ENCODE data around the gene PAGR1. TPM values are rescaled to one million over a fixed set of nuclear protein-coding genes. Genes with fewer than 3 reads are reported as not detected.

PAGR1 gene
- polyA plus RNA-seq, 1 of the 3 experiments (the other 2 are of a cell fraction): 57.7 TPM

DNA sequence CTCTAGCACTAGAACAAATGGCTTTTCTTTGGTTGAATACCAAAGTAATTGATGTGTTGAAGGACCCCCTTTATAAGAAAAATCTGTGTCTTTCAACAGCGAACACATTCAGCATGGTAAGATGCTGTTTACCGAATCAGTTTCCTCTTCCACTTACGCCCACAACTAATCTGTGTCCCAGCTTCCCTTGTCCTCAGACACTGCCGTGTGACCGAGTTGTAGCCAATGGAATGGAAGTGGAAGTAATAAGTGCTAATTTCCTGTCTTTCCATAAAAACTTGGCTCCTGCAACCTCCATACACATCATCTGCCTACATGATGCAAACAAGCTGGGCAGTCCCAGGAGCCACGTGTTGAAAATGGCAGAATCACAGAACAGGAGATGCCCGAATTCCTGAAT is 36.7 kb downstream of the PAGR1 start:
- H3K4me3 ChIP-seq (ENCODE audit: low read depth in 2 of 2, low read length in 1 of 2): no peak overlapping the region
- peaks cover 0 to 13% of the 10 kb centered on the region in 2 experiments; a peak in 1 of 4 replicates for H3K4me1 ChIP-seq (ENCODE audit: control insufficient read depth in 1 of 2, insufficient read depth in 2 of 2, low read depth in 1 of 2, low read length in 1 of 2)
- no peak overlapping the region for H3K27ac ChIP-seq (ENCODE audit: low read depth in 2 of 2, low read length in 1 of 2)
- H3K79me2 ChIP-seq (ENCODE audit: insufficient read depth): no peaks in the 10 kb centered on the region
- TF ChIP-seq YY1 (IDR thresholded peaks at IDR 0.05; ENCODE audit: low read depth) (no peak), POLR2AphosphoS5 (IDR thresholded peaks at IDR 0.05; ENCODE audit: low read depth, low read length) (no peak), NRF1 (IDR thresholded peaks at IDR 0.05; ENCODE audit: low read depth, low read length) (no peak)
- WGBS (ENCODE audit: low lambda C conversion rate): 94% methylated on average over 7 of the region's 7 CpGs
- no peak for DNase-seq
- no peak overlapping the region for H3K9ac ChIP-seq
- H3K36me3 ChIP-seq (replicated peaks in 1 of 2; ENCODE audit: control insufficient read depth in 1 of 2, insufficient read depth in 2 of 2, low read length in 1 of 2): no peaks in the 10 kb centered on the region
- ChIA-PET CTCF (interaction anchor here (1.0 to 2.1 kb wide), 4 partner anchors 9 to 33 kb away, joined by 3 to 4 read pairs (median 3); partner anchors contain the start of gene MVP), POLR2A (no interaction called here)
- H3K27me3 ChIP-seq (ENCODE audit: insufficient read depth): no peaks in the 10 kb centered on the region
- H3K4me2 ChIP-seq: no peak overlapping the region
- H4K20me1 ChIP-seq (ENCODE audit: insufficient read depth): no peaks in the 10 kb centered on the region
- H3K9me2 ChIP-seq: no peaks in the 10 kb centered on the region
- H2AFZ ChIP-seq (ENCODE audit: low read depth): no peak overlapping the region
- peaks cover 32% of the 10 kb centered on the region for H3F3A ChIP-seq (replicated peaks; ENCODE audit: insufficient read depth)
- no peaks in the 10 kb centered on the region for H3K9me3 ChIP-seq

- peaks cover 27% of the 10 kb centered on the region for H3F3A ChIP-seq (replicated peaks; ENCODE audit: insufficient read depth)
- no peak overlapping the region for H3K4me3 ChIP-seq (ENCODE audit: low read depth in 2 of 2, low read length in 1 of 2)
- H3K9me3 ChIP-seq: no peaks in the 10 kb centered on the region
- no peaks in the 10 kb centered on the region for H3K9me2 ChIP-seq
- 91% methylated on average over 5 of the region's 5 CpGs for WGBS (ENCODE audit: low lambda C conversion rate)
- peaks cover 0 to 7% of the 10 kb centered on the region in 2 experiments for H3K36me3 ChIP-seq (replicated peaks in 1 of 2; ENCODE audit: control insufficient read depth in 1 of 2, insufficient read depth in 2 of 2, low read length in 1 of 2)
- H4K20me1 ChIP-seq (ENCODE audit: insufficient read depth): no peaks in the 10 kb centered on the region
- CTCF ChIA-PET: interaction anchor here (0.9 to 2.7 kb wide), 4 partner anchors 9 to 55 kb away, joined by 3 to 10 read pairs (median 5); partner anchors contain the start of genes MAZ and MVP
- POLR2A ChIA-PET: interaction anchor here (0.6 to 1.1 kb wide), 3 partner anchors 46 to 167 kb away, joined by 3 to 4 read pairs (median 3); partner anchors contain the start of gene ASPHD1
- no peaks in the 10 kb centered on the region for H3K79me2 ChIP-seq (ENCODE audit: insufficient read depth)
- H3K9ac ChIP-seq: no peak overlapping the region
- H3K27ac ChIP-seq (ENCODE audit: low read depth in 2 of 2, low read length in 1 of 2): no peak overlapping the region
- TF ChIP-seq, protein P1, sequence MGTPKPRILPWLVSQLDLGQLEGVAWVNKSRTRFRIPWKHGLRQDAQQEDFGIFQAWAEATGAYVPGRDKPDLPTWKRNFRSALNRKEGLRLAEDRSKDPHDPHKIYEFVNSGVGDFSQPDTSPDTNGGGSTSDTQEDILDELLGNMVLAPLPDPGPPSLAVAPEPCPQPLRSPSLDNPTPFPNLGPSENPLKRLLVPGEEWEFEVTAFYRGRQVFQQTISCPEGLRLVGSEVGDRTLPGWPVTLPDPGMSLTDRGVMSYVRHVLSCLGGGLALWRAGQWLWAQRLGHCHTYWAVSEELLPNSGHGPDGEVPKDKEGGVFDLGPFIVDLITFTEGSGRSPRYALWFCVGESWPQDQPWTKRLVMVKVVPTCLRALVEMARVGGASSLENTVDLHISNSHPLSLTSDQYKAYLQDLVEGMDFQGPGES (IDR thresholded peaks at IDR 0.05; ENCODE audit: low read depth, low read length): no peak
- TF ChIP-seq SMC3 (IDR thresholded peaks at IDR 0.05; ENCODE audit: low read depth, low read length) (no peak), GATA2 (CRISPR knock-in tag; IDR thresholded peaks at IDR 0.05) (no peak), EP300 (IDR thresholded peaks at IDR 0.05; ENCODE audit: borderline replicate concordance in 1 of 2, low read depth in 1 of 2, low read length in 1 of 2) (no peak), EZH2phosphoT487 (IDR thresholded peaks at IDR 0.05; ENCODE audit: borderline replicate concordance, low read depth) (no peak), TAF1 (IDR thresholded peaks at IDR 0.05; ENCODE audit: borderline replicate concordance, low read depth, low read length) (no peak), CTCF (IDR thresholded peaks at IDR 0.05) (no peak), TCF12 (IDR thresholded peaks at IDR 0.05) (no peak), NFIC (IDR thresholded peaks at IDR 0.05; ENCODE audit: borderline replicate concordance) (no peak), NRF1 (IDR thresholded peaks at IDR 0.05; ENCODE audit: low read depth, low read length) (no peak), FOXJ3 (CRISPR knock-in tag; IDR thresholded peaks at IDR 0.05) (no peak), RAD21 (IDR thresholded peaks at IDR 0.05; ENCODE audit: low read length) (no peak), SIN3A (IDR thresholded peaks at IDR 0.05; ENCODE audit: borderline replicate concordance, low read depth, low read length) (no peak), RCOR1 (IDR thresholded peaks at IDR 0.05; ENCODE audit: low read length) (no peak)
- TF ChIP-seq, protein P2, sequence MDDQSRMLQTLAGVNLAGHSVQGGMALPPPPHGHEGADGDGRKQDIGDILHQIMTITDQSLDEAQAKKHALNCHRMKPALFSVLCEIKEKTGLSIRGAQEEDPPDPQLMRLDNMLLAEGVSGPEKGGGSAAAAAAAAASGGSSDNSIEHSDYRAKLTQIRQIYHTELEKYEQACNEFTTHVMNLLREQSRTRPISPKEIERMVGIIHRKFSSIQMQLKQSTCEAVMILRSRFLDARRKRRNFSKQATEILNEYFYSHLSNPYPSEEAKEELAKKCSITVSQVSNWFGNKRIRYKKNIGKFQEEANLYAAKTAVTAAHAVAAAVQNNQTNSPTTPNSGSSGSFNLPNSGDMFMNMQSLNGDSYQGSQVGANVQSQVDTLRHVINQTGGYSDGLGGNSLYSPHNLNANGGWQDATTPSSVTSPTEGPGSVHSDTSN (IDR thresholded peaks at IDR 0.05): no peak
- no peak overlapping the region for H3K4me2 ChIP-seq
- H2AFZ ChIP-seq (ENCODE audit: low read depth): no peak overlapping the region
- no peak for DNase-seq
- H3K4me1 ChIP-seq (ENCODE audit: control insufficient read depth in 1 of 2, insufficient read depth in 2 of 2, low read depth in 1 of 2, low read length in 1 of 2): peaks cover 0 to 13% of the 10 kb centered on the region in 2 experiments; a peak in 1 of 4 replicates
- H3K27me3 ChIP-seq (ENCODE audit: insufficient read depth): no peaks in the 10 kb centered on the region
Observed at GRCh38 chr16:29854520-29855100, 38.7 kb downstream of the PAGR1 start.
